ENCODE measurements around the gene TAF1A. TPM values are rescaled to one million over a fixed set of nuclear protein-coding genes. Genes with fewer than 3 reads are reported as not detected.

Gene TAF1A
- total and polyA plus RNA-seq, 7 donors = 0.92 to 7.2 (median 3.3) TPM

DNA sequence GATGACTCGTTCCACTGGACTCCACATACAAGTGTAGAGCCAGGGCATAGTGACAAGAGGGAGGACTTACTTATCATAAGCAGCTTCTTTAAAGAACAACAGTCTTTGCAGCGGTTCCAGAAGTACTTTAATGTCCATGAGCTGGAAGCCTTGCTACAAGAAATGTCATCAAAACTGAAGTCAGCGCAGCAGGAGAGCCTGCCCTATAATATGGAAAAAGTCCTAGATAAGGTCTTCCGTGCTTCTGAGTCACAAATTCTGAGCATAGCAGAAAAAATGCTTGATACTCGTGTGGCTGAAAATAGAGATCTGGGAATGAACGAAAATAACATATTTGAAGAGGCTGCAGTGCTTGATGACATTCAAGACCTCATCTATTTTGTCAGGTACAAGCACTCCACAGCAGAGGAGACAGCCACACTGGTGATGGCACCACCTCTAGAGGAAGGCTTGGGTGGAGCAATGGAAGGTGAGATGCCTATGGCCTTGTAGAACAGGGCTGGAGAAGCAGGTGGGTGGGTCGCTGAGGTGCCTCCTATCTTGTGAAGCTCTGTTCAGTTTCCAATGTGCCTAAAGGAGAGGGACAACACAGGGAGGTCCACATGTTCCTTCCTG is 40.3 kb upstream of the TAF1A start:
- DNase-seq = no peak
- no peak overlapping the region for H3K4me3 ChIP-seq
- peaks cover 15 to 80% (median 37%) of the 10 kb centered on the region in 4 donors for H3K36me3 ChIP-seq
- no peak for TF ChIP-seq POLR2A (IDR thresholded peaks at IDR 0.05)
- no peak for TF ChIP-seq POLR2AphosphoS5 (IDR thresholded peaks at IDR 0.05)
- TF ChIP-seq, protein P1, sequence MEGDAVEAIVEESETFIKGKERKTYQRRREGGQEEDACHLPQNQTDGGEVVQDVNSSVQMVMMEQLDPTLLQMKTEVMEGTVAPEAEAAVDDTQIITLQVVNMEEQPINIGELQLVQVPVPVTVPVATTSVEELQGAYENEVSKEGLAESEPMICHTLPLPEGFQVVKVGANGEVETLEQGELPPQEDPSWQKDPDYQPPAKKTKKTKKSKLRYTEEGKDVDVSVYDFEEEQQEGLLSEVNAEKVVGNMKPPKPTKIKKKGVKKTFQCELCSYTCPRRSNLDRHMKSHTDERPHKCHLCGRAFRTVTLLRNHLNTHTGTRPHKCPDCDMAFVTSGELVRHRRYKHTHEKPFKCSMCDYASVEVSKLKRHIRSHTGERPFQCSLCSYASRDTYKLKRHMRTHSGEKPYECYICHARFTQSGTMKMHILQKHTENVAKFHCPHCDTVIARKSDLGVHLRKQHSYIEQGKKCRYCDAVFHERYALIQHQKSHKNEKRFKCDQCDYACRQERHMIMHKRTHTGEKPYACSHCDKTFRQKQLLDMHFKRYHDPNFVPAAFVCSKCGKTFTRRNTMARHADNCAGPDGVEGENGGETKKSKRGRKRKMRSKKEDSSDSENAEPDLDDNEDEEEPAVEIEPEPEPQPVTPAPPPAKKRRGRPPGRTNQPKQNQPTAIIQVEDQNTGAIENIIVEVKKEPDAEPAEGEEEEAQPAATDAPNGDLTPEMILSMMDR (IDR thresholded peaks at IDR 0.05) = no peak
- no peak for TF ChIP-seq EP300 (IDR thresholded peaks at IDR 0.05)
- no peak overlapping the region for H3K27ac ChIP-seq
- intact Hi-C loops (cut with DNase I) = no loop called here
- no peaks in the 10 kb centered on the region for H3K9me3 ChIP-seq
- WGBS, 2 donors = 95 to 96% methylated on average over 7 of the region's 7 CpGs
- H3K4me1 ChIP-seq = no peaks in the 10 kb centered on the region
- no peaks in the 10 kb centered on the region for H3K27me3 ChIP-seq

DNA sequence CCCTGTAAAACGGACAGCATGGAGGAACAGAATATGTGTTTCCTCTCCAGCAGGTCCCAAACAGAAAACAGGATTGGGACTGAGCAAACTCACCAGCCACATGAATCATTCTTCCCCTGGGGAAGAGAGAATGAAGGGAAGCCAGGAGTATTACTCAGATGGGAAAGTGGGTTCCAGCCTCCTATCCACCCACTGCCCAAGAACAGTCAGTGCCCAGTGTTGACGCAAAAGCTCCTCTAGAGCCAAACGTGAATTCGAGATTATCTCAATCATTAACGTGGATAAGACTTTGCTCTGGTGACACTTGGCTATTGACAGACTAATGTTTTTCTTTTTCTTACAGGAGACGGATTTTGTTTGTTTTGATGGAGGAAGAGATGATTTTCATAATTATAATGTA is 37.5 kb upstream of the TAF1A start:
- Histone ChIP-seq H3K4me3 (no peak overlapping the region), H3K9me3 (no peaks in the 10 kb centered on the region), H3K27me3 (no peaks in the 10 kb centered on the region), H3K27ac (no peak overlapping the region), H3K4me1 (no peaks in the 10 kb centered on the region), H3K36me3 (peaks cover 15 to 89% (median 29%) of the 10 kb centered on the region in 4 donors)
- DNase-seq = no peak
- intact Hi-C loops (cut with DNase I) = no loop called here
- no peak for TF ChIP-seq EP300 (IDR thresholded peaks at IDR 0.05)
- TF ChIP-seq, protein P1 (IDR thresholded peaks at IDR 0.05) = no peak
- no peak for TF ChIP-seq POLR2A (IDR thresholded peaks at IDR 0.05)
- TF ChIP-seq POLR2AphosphoS5 (IDR thresholded peaks at IDR 0.05) = no peak
- 79 to 92% methylated on average over 6 of the region's 6 CpGs for WGBS, 2 donors

DNA sequence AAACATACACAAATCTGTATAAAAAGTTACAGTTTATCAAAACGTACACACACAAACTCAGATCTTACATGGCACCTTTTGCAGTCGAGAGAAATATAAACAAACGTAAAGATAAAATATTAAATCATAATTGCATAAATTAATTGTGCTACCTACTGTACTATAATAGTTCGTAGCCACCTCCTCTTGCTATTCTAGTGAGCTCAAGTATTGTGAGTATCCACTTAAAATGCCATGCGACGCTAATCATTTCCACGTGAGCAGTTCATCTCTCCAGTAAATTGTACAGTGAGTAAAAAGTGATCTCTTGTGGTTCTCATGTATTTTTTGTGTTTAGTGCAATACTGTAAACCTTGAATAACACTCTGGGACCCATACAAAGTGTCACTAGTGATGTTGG is 34.5 kb upstream of the TAF1A start:
- Histone ChIP-seq H3K9me3 (no peaks in the 10 kb centered on the region), H3K4me3 (no peak overlapping the region), H3K4me1 (peaks cover 0 to 8% (median 6%) of the 10 kb centered on the region in 4 donors), H3K27me3 (no peaks in the 10 kb centered on the region), H3K27ac (no peak overlapping the region), H3K36me3 (peaks cover 6 to 77% (median 26%) of the 10 kb centered on the region in 4 donors)
- WGBS, 2 donors = 95 to 96% methylated on average over 7 of the region's 7 CpGs
- DNase-seq = no peak
- TF ChIP-seq POLR2A (IDR thresholded peaks at IDR 0.05) (no peak), POLR2AphosphoS5 (IDR thresholded peaks at IDR 0.05) (no peak), EP300 (IDR thresholded peaks at IDR 0.05) (no peak)
- TF ChIP-seq, protein P1 (IDR thresholded peaks at IDR 0.05) = no peak
- intact Hi-C loops (cut with DNase I) = no loop called here

DNA sequence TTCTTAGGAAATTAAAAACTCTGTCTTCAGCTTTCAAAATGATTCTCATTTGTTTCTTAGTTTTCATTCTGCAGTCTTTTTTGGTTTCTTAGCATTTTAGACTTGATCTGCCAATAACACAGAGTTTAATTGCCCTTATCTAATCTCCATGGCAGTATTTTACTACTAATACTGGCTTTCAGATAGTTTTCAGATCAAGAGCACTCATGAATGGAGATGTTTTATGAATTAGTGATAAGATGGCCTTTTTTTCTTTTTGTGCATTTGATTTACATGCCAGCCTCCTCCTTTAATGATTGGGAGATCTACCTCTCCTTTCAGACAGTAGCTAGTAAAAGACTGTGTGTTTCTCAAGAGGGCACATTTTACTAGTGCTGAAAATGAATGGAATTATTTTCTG is 33.7 kb upstream of the TAF1A start:
- peaks cover 6 to 70% (median 21%) of the 10 kb centered on the region in 4 donors for H3K36me3 ChIP-seq
- intact Hi-C loops (cut with DNase I) = no loop called here

More for the DNA sequence above, 33.7 kb upstream of the TAF1A start:
- no peaks in the 10 kb centered on the region for H3K27me3 ChIP-seq
- no peaks in the 10 kb centered on the region for H3K9me3 ChIP-seq
- H3K4me3 ChIP-seq = no peak overlapping the region
- DNase-seq = no peak
- no peak overlapping the region for H3K27ac ChIP-seq
- TF ChIP-seq POLR2AphosphoS5 (IDR thresholded peaks at IDR 0.05) (no peak), POLR2A (IDR thresholded peaks at IDR 0.05) (no peak), EP300 (IDR thresholded peaks at IDR 0.05) (no peak)
- TF ChIP-seq, protein P1 (IDR thresholded peaks at IDR 0.05) = no peak
- peaks cover 0 to 15% (median 11%) of the 10 kb centered on the region in 4 donors for H3K4me1 ChIP-seq

Data from sigmoid colon (tissue), 7 donors.